Measurements from ENCODE around the gene USP22.

The USP22 gene

GRCh38 chr17:21018894-21019293 lies 23.9 kb downstream of the USP22 start:
- Histone ChIP-seq H3K27me3 (ENCODE audit: control insufficient read depth, low read length) (no peaks in the 10 kb centered on the region), H3K79me2 (ENCODE audit: control insufficient read depth, low read length) (peaks cover 99% of the 10 kb centered on the region), H3K4me1 (ENCODE audit: control insufficient read depth, low read length) (0 out of 2 replicates have a peak, but pooled peaks cover 4% of the 10 kb centered on the region), H3F3A (ENCODE audit: control insufficient read depth, insufficient read depth) (no peaks in the 10 kb centered on the region; the same call in 1 of the 2 replicates), H3K27ac (ENCODE audit: low read depth, low read length) (no peak overlapping the region), H3K9me3 (ENCODE audit: control insufficient read depth, insufficient read depth, low read length) (no peaks in the 10 kb centered on the region), H3K9me2 (replicated peaks; ENCODE audit: control insufficient read depth, low read length) (no peaks in the 10 kb centered on the region), H3K36me3 (ENCODE audit: control insufficient read depth, low read length) (peaks cover 96% of the 10 kb centered on the region), H3K4me3 (ENCODE audit: low read length) (no peak overlapping the region), H3K4me2 (ENCODE audit: low read length) (no peak overlapping the region), H4K20me1 (ENCODE audit: control insufficient read depth, insufficient read depth, low read depth, low read length) (peaks cover 35% of the 10 kb centered on the region)
- TF ChIP-seq EZH2phosphoT487 (IDR thresholded peaks at IDR 0.05; ENCODE audit: borderline replicate concordance, low read length) (no peak), CTCF (IDR thresholded peaks at IDR 0.05; ENCODE audit: low read depth, low read length, poor library complexity, severe bottlenecking) (no peak)

- Histone ChIP-seq H3K4me3 (ENCODE audit: low read length) (no peak overlapping the region), H3K4me2 (ENCODE audit: low read length) (no peak overlapping the region), H3K27ac (ENCODE audit: low read depth, low read length) (no peak overlapping the region), H4K20me1 (ENCODE audit: control insufficient read depth, insufficient read depth, low read depth, low read length) (peaks cover 36% of the 10 kb centered on the region), H3K9me2 (replicated peaks; ENCODE audit: control insufficient read depth, low read length) (no peaks in the 10 kb centered on the region), H3K9me3 (ENCODE audit: control insufficient read depth, insufficient read depth, low read length) (no peaks in the 10 kb centered on the region), H3K4me1 (ENCODE audit: control insufficient read depth, low read length) (0 out of 2 replicates have a peak, but pooled peaks cover 4% of the 10 kb centered on the region), H3K36me3 (ENCODE audit: control insufficient read depth, low read length) (peaks cover 96% of the 10 kb centered on the region), H3F3A (ENCODE audit: control insufficient read depth, insufficient read depth) (no peaks in the 10 kb centered on the region; the same call in 1 of the 2 replicates), H3K27me3 (ENCODE audit: control insufficient read depth, low read length) (no peaks in the 10 kb centered on the region), H3K79me2 (ENCODE audit: control insufficient read depth, low read length) (peaks cover 96% of the 10 kb centered on the region)
- no peak for TF ChIP-seq EZH2phosphoT487 (IDR thresholded peaks at IDR 0.05; ENCODE audit: borderline replicate concordance, low read length)
- no peak for TF ChIP-seq CTCF (IDR thresholded peaks at IDR 0.05; ENCODE audit: low read depth, low read length, poor library complexity, severe bottlenecking)
Measured at GRCh38 chr17:21017861-21018260, 24.9 kb downstream of the USP22 start.

GRCh38 chr17:21017256-21017655 lies 25.6 kb downstream of the USP22 start:
- Histone ChIP-seq H3K4me2 (ENCODE audit: low read length) (no peak overlapping the region), H3K9me2 (replicated peaks; ENCODE audit: control insufficient read depth, low read length) (no peaks in the 10 kb centered on the region), H4K20me1 (ENCODE audit: control insufficient read depth, insufficient read depth, low read depth, low read length) (peaks cover 42% of the 10 kb centered on the region), H3F3A (ENCODE audit: control insufficient read depth, insufficient read depth) (no peaks in the 10 kb centered on the region; the same call in 1 of the 2 replicates), H3K27ac (ENCODE audit: low read depth, low read length) (no peak overlapping the region), H3K9me3 (ENCODE audit: control insufficient read depth, insufficient read depth, low read length) (no peaks in the 10 kb centered on the region), H3K27me3 (ENCODE audit: control insufficient read depth, low read length) (no peaks in the 10 kb centered on the region), H3K4me1 (ENCODE audit: control insufficient read depth, low read length) (0 out of 2 replicates have a peak, but pooled peaks cover 4% of the 10 kb centered on the region), H3K79me2 (ENCODE audit: control insufficient read depth, low read length) (peaks cover 96% of the 10 kb centered on the region), H3K36me3 (ENCODE audit: control insufficient read depth, low read length) (peaks cover 96% of the 10 kb centered on the region), H3K4me3 (ENCODE audit: low read length) (no peak overlapping the region)
- no peak for TF ChIP-seq EZH2phosphoT487 (IDR thresholded peaks at IDR 0.05; ENCODE audit: borderline replicate concordance, low read length)
- TF ChIP-seq CTCF (IDR thresholded peaks at IDR 0.05; ENCODE audit: low read depth, low read length, poor library complexity, severe bottlenecking): no peak

All from DOHH2 (cell line).